CD4-positive, alpha-beta T cell treated with Interleukin-12 subunit alpha and Interleukin-12 subunit beta, for 1 hour (primary cell): ENCODE data around the gene C17orf58.
"Not testable (repeated sequence)": the region's sequence is repeated elsewhere in the genome, so short reads cannot be mapped to it uniquely, and the experiment has no call there.

Experiments used
- DNase-seq: peaks from one replicate; pipeline ENCODE4 v3.0.0-alpha.2; 2020

Gene C17orf58

GRCh38 chr17:67999291-67999911 is 3.1 kb upstream of the C17orf58 start:
- DNase-seq = no peak

DNA sequence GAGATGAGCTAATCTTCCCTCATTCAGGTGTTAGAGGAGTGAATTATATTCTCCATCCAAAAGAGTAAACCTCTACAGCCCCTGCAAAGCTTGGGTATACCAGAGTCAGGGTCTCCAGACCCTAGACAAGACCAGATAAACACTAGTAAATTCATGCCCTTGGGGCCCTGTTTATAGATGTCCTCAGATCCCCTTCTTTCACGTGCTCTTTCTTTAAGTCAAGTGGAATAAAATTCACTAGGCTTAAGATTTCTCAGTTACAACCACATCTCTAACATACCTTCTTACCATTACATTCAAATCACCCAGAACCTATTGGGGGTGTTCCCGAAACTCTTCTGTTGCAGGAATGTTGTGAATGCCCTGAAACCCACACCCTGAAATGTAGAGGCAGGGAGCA is 2.2 kb upstream of the C17orf58 start:
- DNase-seq = no peak

GRCh38 chr17:67995570-67996263 is 552 bp downstream of the C17orf58 start:
- no peak for DNase-seq

DNA sequence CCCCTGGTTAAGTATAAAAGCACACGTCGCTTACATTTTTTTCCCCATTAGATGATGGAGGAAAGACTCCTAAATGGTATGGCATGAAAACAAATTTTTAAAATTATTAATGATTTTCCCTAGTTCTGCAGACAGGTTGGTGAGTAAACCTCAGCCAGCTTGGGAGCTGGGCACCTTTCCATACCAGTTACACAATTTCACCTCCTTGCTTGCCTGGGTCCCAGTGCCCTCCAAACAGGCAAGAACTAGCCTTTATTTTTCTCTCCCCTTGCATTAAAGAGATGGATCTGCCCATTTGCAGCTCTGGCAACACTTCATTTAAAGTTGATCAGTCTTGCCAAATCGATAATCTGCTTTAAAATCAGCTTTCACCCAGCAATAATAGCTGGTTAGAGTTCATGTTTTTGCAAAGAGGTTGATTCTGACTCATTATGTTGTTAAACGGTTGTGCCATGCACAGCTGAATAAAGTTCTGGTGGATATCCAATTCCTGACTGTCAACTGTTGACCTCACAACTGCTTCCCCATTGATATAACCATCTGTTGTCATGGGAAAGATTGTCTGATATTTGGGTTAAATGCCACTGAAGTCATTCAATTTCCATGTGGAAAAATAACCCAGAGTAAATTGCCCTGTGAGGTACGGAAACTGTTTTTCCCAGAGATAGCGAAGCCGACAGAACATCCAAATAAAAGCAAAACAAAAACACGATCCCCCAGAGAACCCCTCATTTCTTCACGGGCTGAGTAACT is 1.3 kb downstream of the C17orf58 start:
- DNase-seq = no peak

GRCh38 chr17:67993998-67994361 is 2.3 kb downstream of the C17orf58 start:
- DNase-seq = no peak

GRCh38 chr17:67993153-67993997 is 2.9 kb downstream of the C17orf58 start:
- peak; percentile 79 for DNase-seq

- peak; percentile 26 for DNase-seq
These were observed 3.6 kb downstream of the C17orf58 start for GRCh38 chr17:67992548-67993152.

GRCh38 chr17:67990909-67991308 is 5.4 kb downstream of the C17orf58 start:
- no peak for DNase-seq

DNA sequence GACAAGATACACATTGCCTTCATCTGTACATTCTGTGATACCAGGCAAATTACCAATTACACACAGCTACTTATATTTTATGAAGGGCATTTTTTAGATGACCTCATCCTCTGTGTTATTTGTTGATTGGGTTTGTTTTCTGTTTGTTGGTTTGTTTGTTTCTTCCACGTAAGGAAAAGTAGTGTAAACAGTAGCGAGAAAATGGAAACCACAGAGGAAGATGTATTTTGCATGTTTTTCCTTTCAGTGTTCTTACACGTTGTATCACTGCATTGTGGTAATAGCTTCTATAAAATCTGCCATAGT is 12.9 kb downstream of the C17orf58 start:
- no peak for DNase-seq

- DNase-seq = no peak
These were observed 13.4 kb downstream of the C17orf58 start for GRCh38 chr17:67982686-67983382.

GRCh38 chr17:67982034-67982640 is 14.1 kb downstream of the C17orf58 start:
- no peak for DNase-seq

GRCh38 chr17:67980883-67981282 is 15.4 kb downstream of the C17orf58 start:
- DNase-seq = not testable (repeated sequence)

DNA sequence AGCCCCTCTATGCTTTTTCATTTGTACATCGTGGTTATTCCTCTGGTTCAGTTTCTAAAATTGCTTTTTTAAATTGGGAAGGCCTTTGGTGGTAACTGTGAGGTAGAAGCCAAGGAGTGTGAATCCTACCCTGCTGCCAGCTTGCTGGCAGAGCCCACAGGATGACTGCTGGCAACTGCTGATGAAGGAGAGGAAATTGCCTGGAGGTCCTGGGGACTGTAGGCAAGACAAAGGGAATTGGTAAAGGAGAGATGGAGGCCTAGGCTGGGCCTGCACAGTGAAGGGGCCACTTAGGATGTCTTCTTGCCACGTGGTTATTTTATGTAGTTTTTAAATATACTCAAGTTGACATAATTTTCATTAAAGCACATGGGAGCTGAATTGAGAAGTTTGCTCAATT is 15.8 kb downstream of the C17orf58 start:
- DNase-seq = no peak

GRCh38 chr17:67976306-67976705 is 20.0 kb downstream of the C17orf58 start:
- not testable (repeated sequence) for DNase-seq

- DNase-seq = no peak
These were observed 21.6 kb downstream of the C17orf58 start for GRCh38 chr17:67974598-67975066.

GRCh38 chr17:67974185-67974584 is 22.1 kb downstream of the C17orf58 start:
- no peak for DNase-seq

GRCh38 chr17:67970783-67971182 is 25.5 kb downstream of the C17orf58 start:
- no peak for DNase-seq

- DNase-seq = peak; percentile 81
These were observed 33.1 kb downstream of the C17orf58 start for GRCh38 chr17:67963145-67963572.

GRCh38 chr17:67962156-67962555 is 34.1 kb downstream of the C17orf58 start:
- not testable (repeated sequence) for DNase-seq

DNA sequence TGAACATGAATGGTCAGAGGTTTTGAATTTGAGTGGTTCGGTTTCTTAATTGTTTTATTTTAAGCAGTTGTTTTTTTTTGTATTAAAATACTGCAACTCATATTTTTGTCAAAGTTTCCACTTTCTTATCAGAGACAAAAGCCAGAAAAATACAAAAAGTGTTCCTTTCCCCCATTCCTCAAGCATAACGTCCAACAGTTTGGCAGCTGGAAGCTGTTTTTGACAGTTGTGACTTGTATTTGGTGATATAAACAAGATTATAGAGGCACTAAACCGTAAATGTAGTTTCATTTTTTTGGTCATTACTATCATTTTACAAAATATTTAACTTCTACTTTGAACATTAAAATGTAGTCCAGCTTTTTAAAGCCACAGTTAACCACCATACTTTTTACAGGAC is 36.0 kb downstream of the C17orf58 start:
- DNase-seq = not testable (repeated sequence)

- no peak for DNase-seq
These were observed 36.8 kb downstream of the C17orf58 start for GRCh38 chr17:67959510-67959909.

GRCh38 chr17:67950945-67951344 is 45.3 kb downstream of the C17orf58 start:
- no peak for DNase-seq
